HL-60 (cell line): ENCODE data around the gene MACROD1.

Experiments used
- DNase-seq, 2 experiments: peaks; one replicate each; pipeline ENCODE4 v3.0.0-alpha.2; 2010 to 2020; ENCODE audit warnings: low read depth in 1 of 2, low spot score in 1 of 2
- H3K27ac ChIP-seq: fragments of 250-450 bp; sonication (Bioruptor Pico); replicated peaks from 2 replicates; pipeline ENCODE4 v1.5.1; 2020; ENCODE audit warnings: mild to moderate bottlenecking, moderate library complexity
- H3K27me3 ChIP-seq: fragments of 250-450 bp; sonication (Bioruptor Pico); 2 replicates; pipeline ENCODE4 v1.5.1; 2021; ENCODE audit warnings: mild to moderate bottlenecking, moderate library complexity; ENCODE audit not compliant: insufficient read depth, poor library complexity, severe bottlenecking
- H3K4me3 ChIP-seq: replicated peaks from 2 replicates; pipeline ENCODE4 v1.5.1; 2011; ENCODE audit warnings: mild to moderate bottlenecking, control low read depth, low read length; ENCODE audit not compliant: insufficient read depth
- CTCF ChIP-seq: IDR thresholded peaks from one replicate; pipeline ENCODE4 v1.5.1; 2011; ENCODE audit warnings: low read length, control low read depth, inconsistent platforms; ENCODE audit not compliant: insufficient read depth
- GABPA ChIP-seq: IDR thresholded peaks from 2 replicates; pipeline ENCODE4 v1.6.1; 2012; ENCODE audit warnings: low read depth
- POLR2AphosphoS5 ChIP-seq: IDR thresholded peaks from 2 replicates; pipeline ENCODE4 v1.6.1; 2012; ENCODE audit warnings: low read depth
- REST ChIP-seq: IDR thresholded peaks from 2 replicates; pipeline ENCODE4 v1.6.1; 2012; ENCODE audit warnings: low read depth; ENCODE audit not compliant: insufficient replicate concordance
- SPI1 ChIP-seq: IDR thresholded peaks from 2 replicates; pipeline ENCODE4 v1.6.1; 2012; ENCODE audit warnings: low read depth, mild to moderate bottlenecking, borderline replicate concordance

Gene MACROD1

GRCh38 chr11:64083398-64084080, 82.4 kb downstream of the MACROD1 start:
- no peak for DNase-seq
- Histone ChIP-seq H3K27ac (no peak overlapping the region), H3K4me3 (no peak overlapping the region), H3K27me3 (no peaks in the 10 kb centered on the region)
- TF ChIP-seq POLR2AphosphoS5 (no peak), CTCF (no peak), REST (no peak), GABPA (no peak), SPI1 (no peak)

GRCh38 chr11:64081745-64082442, 84.0 kb downstream of the MACROD1 start:
- TF ChIP-seq REST (no peak), CTCF (no peak), SPI1 (no peak), GABPA (no peak), POLR2AphosphoS5 (no peak)
- Histone ChIP-seq H3K27ac (no peak overlapping the region), H3K4me3 (no peak overlapping the region), H3K27me3 (no peaks in the 10 kb centered on the region)
- no peak for DNase-seq

GRCh38 chr11:64080390-64080789, 85.5 kb downstream of the MACROD1 start:
- DNase-seq = no peak
- TF ChIP-seq GABPA (no peak), SPI1 (no peak), CTCF (no peak), POLR2AphosphoS5 (no peak), REST (no peak)
- Histone ChIP-seq H3K4me3 (no peak overlapping the region), H3K27me3 (no peaks in the 10 kb centered on the region), H3K27ac (no peak overlapping the region)
